ENCODE measurements around the gene TOM1L1.

Gene TOM1L1

DNA sequence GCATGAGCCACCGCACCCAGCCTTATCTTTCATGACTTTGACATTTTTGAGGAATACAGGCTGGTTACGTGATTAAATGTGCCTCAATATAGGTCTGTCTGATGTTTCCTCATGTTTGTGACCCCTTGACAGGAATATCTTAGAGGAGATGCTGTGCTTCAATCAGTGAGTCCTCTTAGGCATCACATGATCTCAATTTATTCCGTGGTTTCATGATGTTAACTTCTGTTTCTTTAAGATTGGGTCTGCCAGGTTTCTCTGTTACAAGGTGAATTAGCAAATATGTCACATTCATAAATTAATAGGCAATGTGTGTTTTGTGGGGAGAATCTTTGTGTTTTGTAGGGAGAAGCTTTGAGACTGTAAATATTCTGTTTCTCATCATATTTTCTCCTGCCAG, 71.2 kb downstream of the TOM1L1 start:
- H3K4me3 ChIP-seq (ENCODE audit: low read length), result no peak overlapping the region
- TF ChIP-seq, protein P1, sequence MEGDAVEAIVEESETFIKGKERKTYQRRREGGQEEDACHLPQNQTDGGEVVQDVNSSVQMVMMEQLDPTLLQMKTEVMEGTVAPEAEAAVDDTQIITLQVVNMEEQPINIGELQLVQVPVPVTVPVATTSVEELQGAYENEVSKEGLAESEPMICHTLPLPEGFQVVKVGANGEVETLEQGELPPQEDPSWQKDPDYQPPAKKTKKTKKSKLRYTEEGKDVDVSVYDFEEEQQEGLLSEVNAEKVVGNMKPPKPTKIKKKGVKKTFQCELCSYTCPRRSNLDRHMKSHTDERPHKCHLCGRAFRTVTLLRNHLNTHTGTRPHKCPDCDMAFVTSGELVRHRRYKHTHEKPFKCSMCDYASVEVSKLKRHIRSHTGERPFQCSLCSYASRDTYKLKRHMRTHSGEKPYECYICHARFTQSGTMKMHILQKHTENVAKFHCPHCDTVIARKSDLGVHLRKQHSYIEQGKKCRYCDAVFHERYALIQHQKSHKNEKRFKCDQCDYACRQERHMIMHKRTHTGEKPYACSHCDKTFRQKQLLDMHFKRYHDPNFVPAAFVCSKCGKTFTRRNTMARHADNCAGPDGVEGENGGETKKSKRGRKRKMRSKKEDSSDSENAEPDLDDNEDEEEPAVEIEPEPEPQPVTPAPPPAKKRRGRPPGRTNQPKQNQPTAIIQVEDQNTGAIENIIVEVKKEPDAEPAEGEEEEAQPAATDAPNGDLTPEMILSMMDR (IDR thresholded peaks at IDR 0.05; ENCODE audit: low read depth, low read length, poor library complexity, severe bottlenecking), result no peak
- TF ChIP-seq EZH2phosphoT487 (IDR thresholded peaks at IDR 0.05; ENCODE audit: borderline replicate concordance, low read length), result no peak
- H3K36me3 ChIP-seq (ENCODE audit: control insufficient read depth, low read length), result peaks cover 4% of the 10 kb centered on the region; the same call in 1 of the 2 replicates
- no peaks in the 10 kb centered on the region for H3K9me2 ChIP-seq (replicated peaks; ENCODE audit: control insufficient read depth, low read length)
- no peak overlapping the region for H3K27ac ChIP-seq (ENCODE audit: low read depth, low read length)
- H3K27me3 ChIP-seq (ENCODE audit: control insufficient read depth, low read length), result no peaks in the 10 kb centered on the region
- H4K20me1 ChIP-seq (ENCODE audit: control insufficient read depth, insufficient read depth, low read depth, low read length), result no peaks in the 10 kb centered on the region; the same call in 1 of the 2 replicates
- H3F3A ChIP-seq (ENCODE audit: control insufficient read depth, insufficient read depth), result no peaks in the 10 kb centered on the region
- no peak overlapping the region for H3K4me2 ChIP-seq (ENCODE audit: low read length)
- no peaks in the 10 kb centered on the region for H3K9me3 ChIP-seq (ENCODE audit: control insufficient read depth, insufficient read depth, low read length)
- peaks cover 60% of the 10 kb centered on the region for H3K79me2 ChIP-seq (ENCODE audit: control insufficient read depth, low read length)
- H3K4me1 ChIP-seq (ENCODE audit: control insufficient read depth, low read length), result peaks cover 18% of the 10 kb centered on the region

GRCh38 chr17:54972406-54973138, 71.9 kb downstream of the TOM1L1 start:
- H3K79me2 ChIP-seq (ENCODE audit: control insufficient read depth, low read length), result peaks cover 54% of the 10 kb centered on the region
- TF ChIP-seq, protein P1 (IDR thresholded peaks at IDR 0.05; ENCODE audit: low read depth, low read length, poor library complexity, severe bottlenecking), result no peak
- TF ChIP-seq EZH2phosphoT487 (IDR thresholded peaks at IDR 0.05; ENCODE audit: borderline replicate concordance, low read length), result no peak
- no peaks in the 10 kb centered on the region for H3K27me3 ChIP-seq (ENCODE audit: control insufficient read depth, low read length)
- no peaks in the 10 kb centered on the region for H3F3A ChIP-seq (ENCODE audit: control insufficient read depth, insufficient read depth)
- H3K9me2 ChIP-seq (replicated peaks; ENCODE audit: control insufficient read depth, low read length), result no peaks in the 10 kb centered on the region
- H4K20me1 ChIP-seq (ENCODE audit: control insufficient read depth, insufficient read depth, low read depth, low read length), result no peaks in the 10 kb centered on the region
- H3K4me2 ChIP-seq (ENCODE audit: low read length), result no peak overlapping the region
- H3K36me3 ChIP-seq (ENCODE audit: control insufficient read depth, low read length), result peaks cover 4% of the 10 kb centered on the region; the same call in 1 of the 2 replicates
- no peak overlapping the region for H3K4me3 ChIP-seq (ENCODE audit: low read length)
- no peak overlapping the region for H3K27ac ChIP-seq (ENCODE audit: low read depth, low read length)
- no peaks in the 10 kb centered on the region for H3K9me3 ChIP-seq (ENCODE audit: control insufficient read depth, insufficient read depth, low read length)
- peaks cover 14% of the 10 kb centered on the region for H3K4me1 ChIP-seq (ENCODE audit: control insufficient read depth, low read length)

DNA sequence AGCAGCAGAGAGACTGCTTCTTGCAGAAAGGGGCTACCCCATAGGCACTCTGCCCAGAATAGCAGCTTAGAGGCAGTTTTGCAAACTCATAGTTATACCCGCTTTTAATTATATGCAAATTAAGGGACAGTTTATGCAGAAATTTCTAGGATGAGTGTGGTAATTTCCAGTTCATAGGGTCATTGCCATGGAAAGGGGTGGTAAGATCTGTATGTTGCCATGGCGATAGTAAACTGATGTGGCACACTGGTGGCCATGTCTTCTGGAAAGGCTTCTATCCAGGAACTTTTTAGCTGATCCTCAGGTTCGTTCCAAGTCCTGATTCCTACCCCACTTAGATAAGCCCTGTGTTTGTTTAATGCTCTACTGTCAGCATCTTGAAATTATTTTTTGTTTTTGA, 74.1 kb downstream of the TOM1L1 start:
- TF ChIP-seq, protein P1 (IDR thresholded peaks at IDR 0.05; ENCODE audit: low read depth, low read length, poor library complexity, severe bottlenecking), result no peak
- no peak for TF ChIP-seq EZH2phosphoT487 (IDR thresholded peaks at IDR 0.05; ENCODE audit: borderline replicate concordance, low read length)
- H3K36me3 ChIP-seq (ENCODE audit: control insufficient read depth, low read length), result no peaks in the 10 kb centered on the region
- no peaks in the 10 kb centered on the region for H4K20me1 ChIP-seq (ENCODE audit: control insufficient read depth, insufficient read depth, low read depth, low read length)
- H3K4me3 ChIP-seq (ENCODE audit: low read length), result no peak overlapping the region
- peaks cover 37% of the 10 kb centered on the region for H3K79me2 ChIP-seq (ENCODE audit: control insufficient read depth, low read length)
- H3K9me2 ChIP-seq (replicated peaks; ENCODE audit: control insufficient read depth, low read length), result no peaks in the 10 kb centered on the region
- H3K4me2 ChIP-seq (ENCODE audit: low read length), result no peak overlapping the region
- H3K27ac ChIP-seq (ENCODE audit: low read depth, low read length), result no peak overlapping the region
- H3K4me1 ChIP-seq (ENCODE audit: control insufficient read depth, low read length), result peaks cover 9% of the 10 kb centered on the region
- H3F3A ChIP-seq (ENCODE audit: control insufficient read depth, insufficient read depth), result no peaks in the 10 kb centered on the region
- H3K27me3 ChIP-seq (ENCODE audit: control insufficient read depth, low read length), result no peaks in the 10 kb centered on the region
- H3K9me3 ChIP-seq (ENCODE audit: control insufficient read depth, insufficient read depth, low read length), result no peaks in the 10 kb centered on the region

All from DOHH2 (cell line).